Sigmoid colon (tissue), 7 donors: Measurements from ENCODE around the gene RIPK3. TPM values are rescaled to one million over a fixed set of nuclear protein-coding genes. Genes with fewer than 3 reads are reported as not detected.

ENCODE experiments used
- DNase-seq: peaks from one replicate; pipeline ENCODE4 v3.0.0-alpha.2; 2019
- H3K27ac ChIP-seq, 4 donors: fragments of 200-600 bp; sonication (generic); one replicate each; pipeline ENCODE4 v1.5.1; 2016 to 2019; ENCODE audit warnings: mild to moderate bottlenecking in 1 of 4
- H3K27me3 ChIP-seq, 3 donors: fragments of 200-600 bp; sonication (generic); one replicate each; pipeline ENCODE4 v1.5.1; 2019; ENCODE audit warnings: mild to moderate bottlenecking in 1 of 3
- H3K36me3 ChIP-seq, 4 donors: fragments of 200-600 bp; sonication (generic); one replicate each; pipeline ENCODE4 v1.5.1; 2016 to 2019
- H3K4me1 ChIP-seq, 4 donors: fragments of 200-600 bp; sonication (generic); one replicate each; pipeline ENCODE4 v1.5.1; 2017 to 2019
- H3K4me3 ChIP-seq, 4 donors: fragments of 200-600 bp; sonication (generic); one replicate each; pipeline ENCODE4 v1.5.1; 2017 to 2019; ENCODE audit warnings: mild to moderate bottlenecking in 2 of 4, moderate library complexity in 1 of 4
- H3K9me3 ChIP-seq, 4 donors: fragments of 200-600 bp in 3 of 4; sonication (generic) in 3 of 4; one replicate each; pipeline versions ENCODE4 v1.5.1 to v1.6.1; 2013 to 2019
- EP300 ChIP-seq, 4 donors: sonication (generic); formaldehyde crosslinking; IDR thresholded peaks; one replicate each; pipeline ENCODE4 v1.6.1; 2017; ENCODE audit warnings: antibody characterized with exemption in 4 of 4
- POLR2A ChIP-seq, 2 donors: fragments of 450-650 bp; IDR thresholded peaks; one replicate each; pipeline ENCODE4 v1.6.1; 2016; ENCODE audit warnings: antibody characterized with exemption in 2 of 2, mild to moderate bottlenecking in 2 of 2, moderate library complexity in 2 of 2
- POLR2AphosphoS5 ChIP-seq, 4 donors: sonication (generic); formaldehyde crosslinking; IDR thresholded peaks; one replicate each; pipeline ENCODE4 v1.6.1; 2017; ENCODE audit warnings: antibody characterized with exemption in 4 of 4
- WGBS, 2 donors: extraction: QIAGEN DNeasy Blood & Tissue Kit; methylation state at CpG; one replicate each; pipeline ENCODE4 v1.1.7; 2013; 5-methylcytosine and 5-hydroxymethylcytosine counted together
- intact Hi-C: fragments of 100-400 bp; cut with DNase I; formaldehyde crosslinking; loops from one replicate; pipeline ENCODE4 v1.15.1; 2023
- polyA plus RNA-seq, 3 donors: library from polyadenylated mRNA; stranded (reverse); fragments of 200-250 nt; gene quantifications; one replicate each; pipeline ENCODE4 v1.2.3, GENCODE V29; 2013
- total RNA-seq, 4 donors: library from RNA; depleted of rRNA; stranded (reverse); fragments of >200 nt; gene quantifications; one replicate each; pipeline ENCODE4 v1.1.0, GENCODE V29; 2016
- TF ChIP-seq, protein P1 (sequence below), 4 experiments: fragments of 450-650 bp in 3 of 4; fragments of 200-600 bp in 1 of 4; IDR thresholded peaks; one replicate each; pipeline ENCODE4 v1.5.1; 2016 to 2019; ENCODE audit warnings: antibody characterized with exemption in 4 of 4, mild to moderate bottlenecking in 3 of 4, moderate library complexity in 2 of 4
- donor health status: healthy with polysubstance abuse.
- donor health status: Bipolar disorder and iron deficiency.
- donor health status: healthy.

Gene RIPK3
- total and polyA plus RNA-seq, 7 donors: 2.6 to 66.4 (median 12.5) TPM

GRCh38 chr14:24321212-24321975 lies 18.4 kb downstream of the RIPK3 start:
- Histone ChIP-seq H3K27ac (no peak overlapping the region), H3K9me3 (no peaks in the 10 kb centered on the region), H3K36me3 (no peaks in the 10 kb centered on the region), H3K27me3 (peaks cover 5 to 42% (median 26%) of the 10 kb centered on the region in 3 donors), H3K4me1 (peaks cover 0 to 3% (median 2%) of the 10 kb centered on the region in 4 donors), H3K4me3 (no peak overlapping the region)
- intact Hi-C loops: no loop called here
- no peak for TF ChIP-seq EP300 (IDR thresholded peaks at IDR 0.05)
- TF ChIP-seq POLR2AphosphoS5 (IDR thresholded peaks at IDR 0.05): no peak
- TF ChIP-seq, protein P1, sequence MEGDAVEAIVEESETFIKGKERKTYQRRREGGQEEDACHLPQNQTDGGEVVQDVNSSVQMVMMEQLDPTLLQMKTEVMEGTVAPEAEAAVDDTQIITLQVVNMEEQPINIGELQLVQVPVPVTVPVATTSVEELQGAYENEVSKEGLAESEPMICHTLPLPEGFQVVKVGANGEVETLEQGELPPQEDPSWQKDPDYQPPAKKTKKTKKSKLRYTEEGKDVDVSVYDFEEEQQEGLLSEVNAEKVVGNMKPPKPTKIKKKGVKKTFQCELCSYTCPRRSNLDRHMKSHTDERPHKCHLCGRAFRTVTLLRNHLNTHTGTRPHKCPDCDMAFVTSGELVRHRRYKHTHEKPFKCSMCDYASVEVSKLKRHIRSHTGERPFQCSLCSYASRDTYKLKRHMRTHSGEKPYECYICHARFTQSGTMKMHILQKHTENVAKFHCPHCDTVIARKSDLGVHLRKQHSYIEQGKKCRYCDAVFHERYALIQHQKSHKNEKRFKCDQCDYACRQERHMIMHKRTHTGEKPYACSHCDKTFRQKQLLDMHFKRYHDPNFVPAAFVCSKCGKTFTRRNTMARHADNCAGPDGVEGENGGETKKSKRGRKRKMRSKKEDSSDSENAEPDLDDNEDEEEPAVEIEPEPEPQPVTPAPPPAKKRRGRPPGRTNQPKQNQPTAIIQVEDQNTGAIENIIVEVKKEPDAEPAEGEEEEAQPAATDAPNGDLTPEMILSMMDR (IDR thresholded peaks at IDR 0.05): no peak
- 92% methylated on average over 14 of the region's 14 CpGs for WGBS, 2 donors
- no peak for DNase-seq

DNA sequence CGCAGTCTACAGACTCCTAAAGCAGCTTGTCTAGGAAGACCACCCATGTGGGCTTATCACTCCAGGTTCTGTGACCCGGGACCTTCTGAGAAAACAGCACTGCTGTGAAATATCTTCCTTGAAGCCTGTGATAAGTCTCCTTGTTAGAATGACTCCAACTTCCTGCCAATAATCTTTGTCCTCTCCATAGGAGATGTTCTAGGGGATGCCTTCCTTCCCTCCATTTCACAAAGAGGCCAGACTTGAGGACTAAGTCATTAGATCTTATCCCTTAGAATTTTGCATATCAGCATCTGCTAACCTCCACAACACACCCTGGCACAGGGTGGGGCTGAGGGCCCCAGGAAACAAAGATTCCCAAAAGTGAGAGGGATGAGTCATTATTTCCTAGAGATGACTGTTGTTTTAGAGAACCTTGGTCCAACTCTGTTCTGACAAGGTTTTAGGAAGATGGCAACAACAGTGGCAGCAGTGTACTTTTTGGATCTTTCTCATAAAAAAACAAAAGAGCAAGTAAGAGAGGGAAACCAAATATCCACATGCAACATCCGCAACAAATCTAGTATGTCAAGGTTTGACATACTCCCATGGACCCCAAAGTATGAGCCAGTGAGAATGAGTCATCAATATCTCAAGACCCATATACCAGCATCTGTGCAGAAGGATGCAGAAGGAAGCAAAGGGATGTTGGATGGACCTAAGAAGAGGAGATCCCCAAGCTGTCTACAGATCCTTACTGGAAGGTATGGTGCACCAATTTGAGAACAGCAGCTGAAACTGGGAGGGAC lies 22.5 kb downstream of the RIPK3 start:
- Histone ChIP-seq H3K4me1 (peaks cover 0 to 9% (median 8%) of the 10 kb centered on the region in 4 donors), H3K27ac (no peak overlapping the region), H3K36me3 (no peaks in the 10 kb centered on the region), H3K9me3 (no peaks in the 10 kb centered on the region), H3K27me3 (peaks cover 5 to 57% (median 38%) of the 10 kb centered on the region in 3 donors), H3K4me3 (no peak overlapping the region)
- no peak for DNase-seq
- TF ChIP-seq EP300 (IDR thresholded peaks at IDR 0.05) (no peak), POLR2AphosphoS5 (IDR thresholded peaks at IDR 0.05) (no peak)
- TF ChIP-seq, protein P1 (IDR thresholded peaks at IDR 0.05): no peak
- WGBS, 2 donors: 86 to 93% methylated on average over 3 of the region's 3 CpGs
- intact Hi-C loops: no loop called here

GRCh38 chr14:24316597-24316950 lies 23.2 kb downstream of the RIPK3 start:
- Histone ChIP-seq H3K27ac (peak overlapping the region in 1 of 4 donors; percentile 52), H3K4me1 (peaks cover 0 to 13% (median 11%) of the 10 kb centered on the region in 4 donors), H3K27me3 (peaks cover 5 to 57% (median 38%) of the 10 kb centered on the region in 3 donors), H3K4me3 (no peak overlapping the region), H3K36me3 (no peaks in the 10 kb centered on the region), H3K9me3 (no peaks in the 10 kb centered on the region)
- intact Hi-C loops: no loop called here
- peak; percentile 59 for DNase-seq
- WGBS, 2 donors: 45 to 68% methylated on average over 18 of the region's 18 CpGs
- TF ChIP-seq, protein P1 (IDR thresholded peaks at IDR 0.05): no peak

DNA sequence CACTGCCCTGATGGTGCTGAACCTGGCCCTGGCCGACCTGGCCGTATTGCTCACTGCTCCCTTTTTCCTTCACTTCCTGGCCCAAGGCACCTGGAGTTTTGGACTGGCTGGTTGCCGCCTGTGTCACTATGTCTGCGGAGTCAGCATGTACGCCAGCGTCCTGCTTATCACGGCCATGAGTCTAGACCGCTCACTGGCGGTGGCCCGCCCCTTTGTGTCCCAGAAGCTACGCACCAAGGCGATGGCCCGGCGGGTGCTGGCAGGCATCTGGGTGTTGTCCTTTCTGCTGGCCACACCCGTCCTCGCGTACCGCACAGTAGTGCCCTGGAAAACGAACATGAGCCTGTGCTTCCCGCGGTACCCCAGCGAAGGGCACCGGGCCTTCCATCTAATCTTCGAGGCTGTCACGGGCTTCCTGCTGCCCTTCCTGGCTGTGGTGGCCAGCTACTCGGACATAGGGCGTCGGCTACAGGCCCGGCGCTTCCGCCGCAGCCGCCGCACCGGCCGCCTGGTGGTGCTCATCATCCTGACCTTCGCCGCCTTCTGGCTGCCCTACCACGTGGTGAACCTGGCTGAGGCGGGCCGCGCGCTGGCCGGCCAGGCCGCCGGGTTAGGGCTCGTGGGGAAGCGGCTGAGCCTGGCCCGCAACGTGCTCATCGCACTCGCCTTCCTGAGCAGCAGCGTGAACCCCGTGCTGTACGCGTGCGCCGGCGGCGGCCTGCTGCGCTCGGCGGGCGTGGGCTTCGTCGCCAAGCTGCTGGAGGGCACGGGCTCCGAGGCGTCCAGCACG lies 23.8 kb downstream of the RIPK3 start:
- H3K4me3 ChIP-seq: no peak overlapping the region
- no peak for DNase-seq
- 17 to 64% methylated on average over 70 of the region's 70 CpGs for whole genome bisulfite sequencing, 2 donors
- peak in 2 of 4 donors; percentile 8 to 27 for TF ChIP-seq POLR2AphosphoS5 (IDR thresholded peaks at IDR 0.05)
- TF ChIP-seq POLR2A (IDR thresholded peaks at IDR 0.05): no peak
- peaks cover 5 to 57% (median 38%) of the 10 kb centered on the region in 3 donors for H3K27me3 ChIP-seq
- H3K9me3 ChIP-seq: no peaks in the 10 kb centered on the region
- H3K4me1 ChIP-seq: peaks cover 0 to 19% (median 17%) of the 10 kb centered on the region in 4 donors
- no peaks in the 10 kb centered on the region for H3K36me3 ChIP-seq
- H3K27ac ChIP-seq: peak overlapping the region in 3 of 4 donors; percentile 1 to 52 (median 17)
- intact Hi-C loops: no loop called here
